Measurements from ENCODE around the gene CTSZ.
"Not testable (repeated sequence)": the region's sequence is repeated elsewhere in the genome, so short reads cannot be mapped to it uniquely, and the experiment has no call there.

Gene CTSZ

DNA sequence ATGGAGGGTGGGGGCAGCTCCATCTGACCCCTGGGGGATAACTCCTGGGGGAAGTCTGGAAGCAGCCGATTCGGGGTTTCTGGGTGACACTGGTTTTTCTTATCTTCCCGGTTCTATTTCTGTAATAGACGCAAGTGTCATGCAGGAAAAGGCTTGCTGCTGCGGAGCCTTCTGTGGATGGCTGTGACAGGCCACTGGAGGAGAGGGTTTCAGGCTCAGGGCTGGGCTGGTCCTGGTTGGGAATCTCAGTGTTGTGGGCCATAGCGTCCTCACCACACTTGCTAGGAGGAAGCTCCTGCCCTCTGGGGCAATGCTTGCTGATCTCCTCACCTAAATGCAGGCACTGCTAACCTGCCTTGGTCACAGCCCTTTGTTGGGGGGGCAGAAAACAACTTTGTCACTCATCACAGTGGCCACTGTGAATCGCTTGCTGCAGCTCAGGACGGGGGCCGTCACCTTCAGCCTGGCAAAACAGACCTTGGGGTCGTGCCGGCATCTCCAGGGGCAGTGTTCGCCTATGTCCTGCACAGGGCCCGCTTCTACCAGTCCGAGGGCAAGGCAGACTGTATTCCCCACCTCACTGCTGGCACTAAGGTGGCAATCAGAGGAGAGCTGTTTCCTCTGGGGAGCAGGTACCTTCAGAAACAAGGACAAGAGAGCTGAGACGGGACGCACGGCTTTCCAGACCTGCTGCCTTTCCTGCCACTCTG is 7.8 kb upstream of the CTSZ start:
- in situ Hi-C loops (cut with MboI; ENCODE audit: low sequenced_read_pairs), result no loop called here

DNA sequence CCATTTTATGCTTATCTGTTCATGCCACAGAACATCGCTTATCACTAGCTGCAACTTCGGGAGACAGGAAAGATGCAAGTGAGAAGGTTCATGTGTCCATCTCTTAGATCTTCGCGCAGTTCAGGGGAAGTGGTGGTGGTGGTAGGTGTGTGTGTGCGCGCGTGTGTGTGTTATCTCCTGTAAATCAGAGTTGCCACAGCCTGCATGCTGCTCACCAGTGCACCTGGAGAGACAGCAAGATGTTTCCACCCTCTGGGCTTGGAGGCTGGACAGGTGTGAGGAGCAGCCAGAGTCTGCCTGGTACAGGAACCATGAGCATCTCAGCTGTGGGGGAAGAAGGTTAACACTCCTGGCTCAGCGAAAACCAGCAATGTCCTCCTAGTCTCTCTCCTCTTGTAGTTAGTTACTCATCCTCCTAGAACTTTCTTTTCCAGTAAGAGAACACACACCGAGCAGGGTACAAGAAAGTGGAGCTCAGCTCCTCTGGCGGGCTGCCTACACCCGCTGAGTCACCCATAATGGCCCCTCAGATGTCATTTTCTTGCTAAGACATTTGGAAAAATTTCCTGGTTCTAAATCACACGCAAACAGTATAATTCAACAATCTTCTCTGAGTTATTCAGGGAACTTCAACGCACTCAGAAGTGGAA is 7.0 kb upstream of the CTSZ start:
- in situ Hi-C loops (cut with MboI; ENCODE audit: low sequenced_read_pairs), result no loop called here

DNA sequence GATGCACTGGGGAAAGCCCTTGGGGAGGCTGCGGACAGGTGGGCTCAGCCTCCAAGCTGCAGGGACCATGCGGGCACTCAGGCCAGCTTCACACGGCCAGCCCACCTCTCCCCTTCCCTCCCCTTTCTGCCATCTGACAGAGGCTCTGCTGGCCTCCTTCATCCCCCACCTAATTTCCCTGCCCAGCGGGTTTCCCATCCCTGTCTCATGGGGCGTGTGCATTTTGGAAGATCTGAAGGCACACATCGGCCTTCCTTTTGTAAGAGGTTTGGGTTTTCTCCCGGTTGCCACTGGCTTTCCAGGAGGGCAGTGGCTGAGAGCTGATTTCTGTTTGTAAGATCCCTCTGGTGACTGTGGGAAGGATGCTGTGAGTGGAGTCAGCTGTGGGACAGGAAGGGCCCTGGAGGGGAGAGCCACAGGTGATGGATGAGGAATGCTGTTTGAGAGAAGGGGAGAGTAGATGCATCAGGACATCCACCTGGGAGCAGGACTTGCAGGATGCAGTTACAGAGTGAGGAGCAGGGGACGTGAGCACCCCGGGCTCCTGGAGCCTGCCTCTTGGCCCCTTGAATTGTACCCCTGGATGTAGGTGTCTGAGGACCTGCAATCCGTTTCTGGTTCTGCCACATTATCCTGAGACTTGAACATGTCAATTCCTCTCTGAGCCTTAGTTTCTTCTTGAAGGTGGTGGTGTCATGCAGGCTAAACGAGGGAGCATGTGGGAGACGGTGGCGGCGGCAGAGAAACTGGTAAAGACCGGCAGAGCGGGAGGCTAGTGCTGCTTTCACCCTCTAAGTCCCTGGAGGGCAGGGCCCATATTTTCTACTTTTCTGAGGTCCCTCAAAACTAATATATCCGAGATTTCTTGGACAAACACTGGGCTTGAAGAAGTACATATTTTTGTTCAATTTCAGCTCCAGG is 6.2 kb upstream of the CTSZ start:
- in situ Hi-C loops (cut with MboI; ENCODE audit: low sequenced_read_pairs), result no loop called here

DNA sequence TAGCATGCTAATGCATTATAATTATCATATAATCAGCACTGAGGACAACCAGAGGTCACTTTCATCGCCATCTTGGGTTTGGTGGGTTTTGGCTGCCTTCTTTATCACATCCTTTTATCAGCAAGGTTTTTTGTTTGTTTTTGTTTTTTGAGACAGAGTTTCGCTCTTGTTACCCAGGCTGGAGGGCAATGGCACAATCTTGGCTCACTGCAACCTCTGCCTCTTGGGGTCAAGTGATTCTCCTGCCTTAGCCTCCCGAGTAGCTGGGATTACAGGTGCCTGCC is 4.8 kb upstream of the CTSZ start:
- in situ Hi-C loops (cut with MboI; ENCODE audit: low sequenced_read_pairs), result not testable (repeated sequence)

DNA sequence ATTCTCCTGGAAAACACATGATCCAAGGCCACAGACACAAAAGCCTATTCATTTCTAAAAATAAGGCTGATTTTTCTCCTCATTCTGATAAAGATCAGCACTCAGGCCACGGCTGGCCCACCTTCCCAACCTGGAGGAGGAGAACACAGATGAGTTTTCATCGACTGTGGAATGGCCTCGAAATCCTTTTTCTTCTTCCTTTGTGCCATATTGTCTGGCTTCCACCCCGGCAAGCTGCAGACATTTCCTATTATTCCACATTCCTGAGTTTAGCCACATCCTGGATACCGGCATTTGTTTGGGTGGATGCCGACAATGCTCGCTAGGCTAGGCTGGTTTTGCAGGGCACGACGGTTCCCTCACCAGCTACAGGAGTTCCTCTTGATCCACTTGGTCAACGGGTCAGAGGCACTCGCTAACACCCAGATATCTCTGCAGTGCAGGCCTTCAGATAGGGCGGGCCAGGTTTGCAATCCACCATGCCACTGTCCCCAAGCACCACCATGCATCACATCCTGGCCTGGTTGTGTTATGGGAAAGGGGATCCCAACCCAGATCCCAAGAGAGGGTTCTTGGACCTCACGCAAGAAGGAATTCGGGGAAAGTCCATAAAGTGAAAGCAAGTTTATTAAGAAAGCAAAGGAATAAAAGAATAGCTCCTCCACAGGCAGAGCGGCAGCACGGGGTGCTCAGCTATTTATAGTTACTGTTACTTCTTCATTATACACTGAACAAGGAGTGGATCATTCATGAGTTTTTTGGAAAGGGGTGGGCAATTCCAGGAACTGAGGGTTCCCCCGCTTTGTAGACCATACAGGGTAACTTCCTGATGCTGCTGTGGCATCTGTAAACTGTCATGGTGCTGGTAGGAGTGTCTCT is 4.2 kb upstream of the CTSZ start:
- in situ Hi-C loops (cut with MboI; ENCODE audit: low sequenced_read_pairs), result no loop called here

DNA sequence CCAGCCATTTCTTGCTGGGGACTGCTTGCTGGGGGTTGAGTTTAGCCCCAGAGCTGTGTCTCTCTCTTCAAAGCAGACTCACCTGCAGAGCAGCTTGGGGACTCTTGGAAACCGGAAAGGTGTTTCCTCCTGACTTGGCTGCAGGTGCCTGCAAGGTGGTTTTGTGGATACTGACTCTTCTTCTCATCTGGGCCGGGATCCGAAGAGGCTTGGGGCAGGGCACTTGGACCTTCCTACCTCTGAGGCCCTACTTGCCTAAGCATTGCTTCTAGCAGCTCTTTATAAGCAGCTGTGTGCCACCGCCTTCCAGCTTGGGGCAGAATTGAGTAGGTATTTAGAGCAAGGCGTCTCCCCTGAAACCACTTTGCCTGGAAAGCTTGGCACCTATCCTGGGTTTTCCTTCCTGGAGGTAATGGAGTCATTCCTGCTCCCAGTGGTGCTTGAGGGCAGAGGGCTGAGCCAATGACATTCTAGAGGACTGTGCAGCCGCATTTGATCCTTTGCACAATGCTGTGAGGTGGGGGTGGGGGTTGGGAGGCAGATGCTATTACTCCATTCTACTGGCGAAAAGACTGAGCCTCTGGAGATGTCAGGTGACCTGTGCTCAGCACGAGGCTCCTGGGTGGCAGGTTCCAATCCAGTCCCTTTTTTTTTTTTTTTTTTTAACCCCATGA is 3.4 kb upstream of the CTSZ start:
- in situ Hi-C loops (cut with MboI; ENCODE audit: low sequenced_read_pairs), result no loop called here

DNA sequence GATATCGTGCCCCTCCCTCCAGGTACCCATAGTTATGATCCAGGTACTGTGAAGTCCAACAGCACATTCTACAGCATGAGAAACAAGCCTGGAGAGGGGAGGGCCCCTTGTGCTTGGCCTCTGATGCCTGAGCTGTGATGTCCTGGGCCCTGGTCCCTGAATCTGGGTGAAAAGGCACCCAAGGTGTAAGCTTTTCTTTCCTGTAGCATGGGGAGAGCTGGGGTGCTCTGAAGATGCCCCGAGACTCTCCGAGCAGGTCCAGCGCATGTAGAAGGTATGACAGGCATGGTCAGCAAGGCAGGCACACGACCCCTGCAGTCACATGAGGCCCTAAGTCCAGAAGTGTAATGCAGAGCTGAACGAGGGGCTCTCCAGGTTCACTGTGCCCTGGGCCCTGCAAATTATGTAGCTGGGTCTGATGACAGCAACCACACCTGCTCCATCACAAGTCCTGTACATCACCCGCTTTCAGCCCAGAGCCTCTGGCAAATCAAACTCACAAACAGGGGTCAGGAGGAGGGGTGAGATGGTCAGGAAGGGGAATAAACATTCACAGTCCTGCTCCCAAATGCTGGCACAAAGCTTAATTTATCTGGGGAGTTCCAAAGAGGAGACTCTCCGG is 1.8 kb upstream of the CTSZ start:
- in situ Hi-C loops (cut with MboI; ENCODE audit: low sequenced_read_pairs), result no loop called here

DNA sequence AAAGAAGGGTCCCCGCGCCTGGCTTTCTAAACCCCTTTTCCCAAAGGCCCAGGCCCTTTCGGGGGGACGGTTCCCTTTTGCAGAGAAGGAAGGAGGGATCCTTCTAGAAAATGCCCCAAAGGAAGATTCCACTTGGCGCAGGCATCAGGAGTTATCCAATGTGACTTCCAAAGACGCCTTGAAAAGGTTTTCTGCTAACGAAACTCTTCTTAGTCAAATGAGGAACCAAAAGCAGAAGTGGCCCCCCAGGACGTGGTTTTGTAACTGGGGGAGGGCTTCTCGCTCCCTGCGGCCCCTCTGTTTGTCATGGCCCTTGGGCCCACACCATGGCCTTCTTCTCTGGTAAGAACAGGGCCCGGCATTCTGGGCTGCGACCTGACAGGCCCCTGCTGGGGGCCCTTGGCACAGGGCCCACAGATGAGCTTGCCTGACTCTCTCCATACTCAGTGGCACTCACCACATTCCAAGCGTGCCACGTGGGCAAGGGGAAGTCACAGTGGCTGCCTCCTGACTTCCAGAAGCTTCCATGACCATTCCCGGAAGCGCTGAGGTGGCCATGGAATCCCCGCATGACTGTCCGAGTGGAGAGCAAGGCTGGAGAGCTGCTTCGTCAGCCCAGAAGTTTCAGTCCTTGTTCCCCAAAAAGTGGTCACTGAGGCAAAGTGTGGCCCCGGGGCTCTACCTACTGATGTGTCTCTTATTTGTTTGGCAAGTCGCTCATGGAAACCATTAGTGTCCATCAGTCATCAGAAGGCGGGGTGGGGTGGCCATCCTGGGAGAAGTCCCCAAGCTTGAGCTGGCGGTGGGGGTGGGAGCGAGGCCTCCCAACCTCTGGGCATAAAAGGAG is 834 bp upstream of the CTSZ start:
- in situ Hi-C loops (cut with MboI; ENCODE audit: low sequenced_read_pairs), result no loop called here

DNA sequence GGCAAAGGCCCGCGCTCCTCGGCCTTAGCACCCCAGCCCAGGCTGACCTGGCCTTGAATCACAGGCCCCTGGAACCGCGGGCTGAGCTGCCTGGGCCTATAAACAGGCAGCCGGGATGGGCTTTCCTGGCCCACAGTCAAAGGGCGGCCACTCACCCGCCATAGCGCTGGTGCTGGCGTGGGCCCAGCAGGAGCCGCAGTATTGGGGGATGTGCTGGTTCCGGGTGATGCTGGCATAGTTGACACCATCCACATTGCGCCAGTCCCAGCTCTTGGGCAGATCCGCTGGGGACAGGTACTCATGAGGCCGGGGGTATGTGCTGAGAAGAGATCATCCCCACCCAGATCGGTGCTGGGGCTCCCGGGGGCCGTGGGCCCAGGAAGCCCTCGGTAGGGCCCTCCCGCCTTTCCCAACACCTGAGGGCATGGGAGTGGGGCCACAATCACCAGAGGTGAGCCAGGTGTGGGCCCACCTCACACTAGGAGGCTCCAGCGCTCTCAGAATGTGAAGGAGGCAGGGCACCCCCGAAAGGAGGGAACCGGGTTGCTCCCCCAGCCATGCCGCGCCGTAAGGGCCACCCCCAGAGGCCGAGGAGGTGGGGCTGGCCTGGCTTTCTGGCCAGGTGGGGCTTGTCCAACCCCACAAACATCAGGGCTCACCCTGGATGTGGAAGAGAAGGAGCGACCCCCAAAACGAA is 739 bp downstream of the CTSZ start:
- in situ Hi-C loops (cut with MboI; ENCODE audit: low sequenced_read_pairs), result no loop called here

DNA sequence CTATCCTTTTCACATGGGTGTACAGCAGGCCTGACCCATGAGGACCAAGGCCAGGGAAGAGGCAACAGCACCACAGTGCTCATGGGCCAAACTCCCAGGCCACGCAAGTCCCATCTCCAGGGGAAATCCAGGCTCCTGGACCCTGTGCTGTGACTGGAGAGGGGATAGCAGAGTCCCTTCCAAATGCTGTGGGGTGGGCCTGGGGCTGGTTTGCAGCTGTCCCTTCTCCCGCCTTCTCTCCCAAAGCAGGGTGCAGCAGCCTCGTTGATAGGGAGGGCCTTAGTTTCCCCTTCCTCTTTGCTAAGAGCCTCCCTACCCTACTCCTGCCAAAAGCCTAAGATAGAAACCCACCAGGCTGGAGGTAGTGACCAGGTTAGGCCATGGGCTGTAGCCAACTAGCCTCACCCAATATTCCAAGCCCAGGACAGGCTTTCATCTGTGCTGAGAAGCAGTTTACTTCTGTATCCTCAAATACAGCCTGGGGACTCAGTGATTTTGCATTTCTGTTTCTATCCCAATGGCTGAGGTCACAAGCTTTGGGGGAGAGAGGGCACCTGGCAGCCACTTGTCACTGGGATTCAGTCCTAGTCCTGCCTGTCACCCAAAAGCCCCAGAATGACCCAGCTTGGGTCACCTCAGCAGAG is 1.4 kb downstream of the CTSZ start:
- in situ Hi-C loops (cut with MboI; ENCODE audit: low sequenced_read_pairs), result no loop called here

DNA sequence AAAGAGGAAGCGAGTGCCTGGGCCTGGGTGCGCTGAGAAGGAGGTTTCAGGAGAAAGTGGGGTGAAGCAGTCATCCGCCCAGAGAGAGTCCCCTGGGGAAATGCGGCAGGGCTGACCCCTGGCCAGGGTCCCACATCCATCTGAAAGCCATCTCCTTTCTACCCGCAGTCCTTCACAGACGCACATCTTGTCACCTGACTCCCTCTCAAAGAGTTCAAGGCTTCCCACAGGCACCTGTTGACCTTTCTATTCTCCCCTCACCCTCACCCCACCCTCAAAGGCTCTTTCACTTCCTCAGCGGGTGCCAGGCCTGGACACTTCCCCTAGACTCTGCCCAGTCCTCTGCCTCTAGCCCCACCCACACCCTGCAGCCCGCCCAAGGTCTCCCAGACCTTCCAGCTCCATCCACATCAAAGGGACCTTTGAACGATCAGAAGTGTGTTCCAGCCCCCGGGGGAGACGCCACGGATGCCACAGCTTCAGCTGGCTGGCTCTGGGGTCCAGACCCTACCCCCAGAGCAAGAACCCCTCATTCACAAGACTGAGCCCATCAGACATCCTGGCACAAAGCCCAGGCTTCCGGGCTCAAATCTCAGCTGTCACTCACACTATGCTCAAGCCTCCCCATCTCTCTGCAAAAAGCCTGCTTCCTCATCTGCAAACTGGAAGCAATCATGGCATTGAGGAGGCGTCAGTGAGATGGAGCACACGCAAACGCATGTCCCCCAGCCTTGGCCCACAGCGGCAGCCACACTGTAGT is 2.1 kb downstream of the CTSZ start:
- in situ Hi-C loops (cut with MboI; ENCODE audit: low sequenced_read_pairs), result no loop called here

DNA sequence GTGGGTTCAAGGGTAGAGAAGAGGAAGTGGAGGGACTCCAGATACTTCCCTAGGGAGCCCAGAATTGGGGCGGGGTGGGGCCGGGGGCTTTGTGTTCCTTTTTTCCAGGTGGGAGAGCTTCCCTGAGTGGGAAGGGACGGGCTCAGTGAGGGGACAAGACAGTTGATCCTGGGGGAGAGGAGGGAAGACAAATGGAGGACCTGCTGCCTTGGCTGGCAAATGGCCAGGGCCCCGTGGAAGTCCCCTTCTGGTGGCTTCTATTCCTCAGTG is 2.6 kb downstream of the CTSZ start:
- in situ Hi-C loops (cut with MboI; ENCODE audit: low sequenced_read_pairs), result no loop called here

DNA sequence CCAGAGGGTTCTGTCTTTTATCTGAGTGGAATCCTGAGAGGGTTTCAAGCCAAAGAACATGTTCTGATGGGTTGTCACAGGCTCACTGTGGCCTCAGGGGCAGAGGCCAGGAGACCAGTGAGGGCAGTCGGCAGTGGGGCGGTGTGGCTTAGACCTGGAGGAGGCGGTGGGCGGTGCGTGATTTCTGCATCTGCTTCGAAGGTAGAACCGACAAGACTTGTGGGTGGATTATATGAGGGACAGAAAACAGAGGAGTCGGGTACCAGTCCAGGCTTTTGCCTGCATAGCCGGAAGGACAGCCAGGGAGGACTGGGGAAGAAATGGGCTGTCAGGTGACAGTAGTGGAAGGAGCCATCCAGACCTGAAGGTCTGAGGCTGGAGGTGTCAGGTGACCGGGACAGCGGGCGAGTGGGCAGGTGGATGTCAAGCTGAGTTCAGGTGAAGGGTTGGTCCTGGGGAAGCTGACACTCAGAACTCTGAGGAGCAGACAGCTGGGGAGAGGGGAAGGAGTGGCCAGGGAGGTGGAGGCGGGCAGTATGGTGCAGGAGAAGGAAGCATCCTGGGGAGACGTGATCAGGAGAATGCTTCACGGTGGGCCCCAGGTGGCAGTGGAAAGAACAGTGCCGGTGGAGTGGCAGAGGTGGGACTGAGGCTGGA is 3.1 kb downstream of the CTSZ start:
- in situ Hi-C loops (cut with MboI; ENCODE audit: low sequenced_read_pairs), result no loop called here

DNA sequence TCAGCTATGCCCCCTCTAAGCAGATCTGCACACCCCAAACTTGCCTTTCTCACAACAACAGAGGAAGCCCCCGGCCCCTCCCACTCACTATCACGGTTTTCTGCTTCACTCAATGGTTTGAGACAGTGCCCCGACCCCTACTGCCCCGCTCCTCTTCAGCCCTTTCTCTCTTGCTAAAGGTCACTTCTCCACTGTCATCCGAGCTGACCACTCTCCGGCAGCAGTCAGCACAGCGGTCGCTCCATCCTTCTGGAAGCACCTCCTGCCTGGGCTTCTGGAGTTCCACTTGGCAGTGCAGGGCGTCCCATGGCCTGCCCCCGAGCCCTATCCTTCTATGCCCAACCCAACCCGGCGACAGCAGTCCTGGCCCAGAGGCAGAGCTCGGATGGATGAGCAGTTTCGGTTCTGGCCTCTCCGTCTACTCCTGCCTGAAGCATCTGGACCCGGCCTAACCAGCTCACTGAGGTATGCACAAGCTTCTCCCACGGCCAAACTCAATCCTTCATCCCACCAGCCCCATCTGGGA is 4.1 kb downstream of the CTSZ start:
- in situ Hi-C loops (cut with MboI; ENCODE audit: low sequenced_read_pairs), result no loop called here

DNA sequence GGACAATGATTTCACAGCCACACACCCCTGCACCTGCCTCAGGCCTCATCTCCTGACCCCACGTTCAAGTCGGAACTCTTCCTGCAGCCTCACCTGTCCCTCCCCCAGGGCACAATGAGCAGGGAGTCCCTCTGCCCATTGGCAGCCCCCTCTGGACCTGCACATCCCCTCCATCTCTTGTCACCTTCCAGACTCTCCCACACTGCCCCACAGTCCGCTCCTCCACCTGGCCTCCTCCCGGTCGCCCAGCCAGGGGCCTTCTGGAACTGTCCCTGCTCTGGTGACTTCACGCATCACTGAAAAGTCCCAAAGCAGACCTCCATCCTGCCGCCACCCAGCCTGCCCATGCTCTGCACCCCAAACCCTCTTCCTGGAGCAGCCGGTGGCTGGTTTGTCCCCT is 4.7 kb downstream of the CTSZ start:
- in situ Hi-C loops (cut with MboI; ENCODE audit: low sequenced_read_pairs), result no loop called here

DNA sequence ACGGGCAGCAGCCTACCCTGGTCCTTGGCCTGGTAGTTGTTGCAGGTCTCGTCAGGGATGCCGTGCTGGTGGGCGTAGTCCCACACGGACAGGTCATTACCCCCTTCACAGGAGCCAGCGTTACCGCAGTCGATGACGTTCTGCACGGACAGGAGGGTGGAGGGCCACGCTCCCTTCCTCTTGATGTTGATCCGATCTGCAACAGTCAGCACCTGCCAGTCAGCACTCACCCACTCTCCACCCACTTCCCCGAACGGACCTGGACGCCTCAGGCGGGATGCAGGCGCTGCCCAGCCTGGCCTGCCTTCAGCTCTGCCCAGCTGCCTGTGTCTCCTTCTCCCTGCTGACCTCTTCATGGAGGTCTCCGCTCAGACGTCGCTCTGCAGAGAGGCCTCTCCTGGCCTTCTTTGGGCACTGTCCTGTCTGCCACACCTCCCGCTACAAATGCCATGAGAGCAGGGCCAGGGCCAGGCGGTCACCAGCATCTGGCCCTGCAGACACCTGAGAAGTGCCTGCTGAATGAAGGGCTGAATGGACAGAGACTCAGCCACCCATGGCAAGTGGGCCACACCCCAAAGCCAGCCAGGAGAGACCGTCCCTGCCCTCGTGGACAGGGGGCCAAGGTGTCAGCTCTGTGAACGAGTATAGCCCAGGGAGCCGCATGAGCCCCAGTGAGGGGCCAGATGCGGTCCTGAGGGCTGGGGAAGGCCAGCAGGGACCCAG is 5.4 kb downstream of the CTSZ start:
- in situ Hi-C loops (cut with MboI; ENCODE audit: low sequenced_read_pairs), result no loop called here
